Neural progenitor cell (in vitro differentiated cells): ENCODE data around the gene AK5. TPM values are rescaled to one million over a fixed set of nuclear protein-coding genes. Genes with fewer than 3 reads are reported as not detected.

Experiments
- DNase-seq: peaks from one replicate; pipeline ENCODE4 v3.0.0-alpha.2; 2016; ENCODE audit warnings: low spot score
- H2AFZ ChIP-seq: fragments of 200-600 bp; sonication (generic); replicated peaks from 2 replicates; pipeline ENCODE4 v1.6.1; 2016; ENCODE audit warnings: antibody characterized with exemption
- H3F3A ChIP-seq: fragments of 200-600 bp; sonication (generic); 2 replicates; pipeline ENCODE4 v1.6.1; 2016; ENCODE audit warnings: antibody characterized with exemption, low read depth
- H3K27ac ChIP-seq: fragments of 200-600 bp; sonication (generic); 2 replicates; pipeline ENCODE4 v1.5.1; 2016; ENCODE audit warnings: mild to moderate bottlenecking
- H3K27me3 ChIP-seq: fragments of 200-600 bp; sonication (generic); 2 replicates; pipeline ENCODE4 v1.6.1; 2016; ENCODE audit warnings: mild to moderate bottlenecking, moderate library complexity
- H3K36me3 ChIP-seq: fragments of 200-600 bp; sonication (generic); 2 replicates; pipeline ENCODE4 v1.5.1; 2016
- H3K4me1 ChIP-seq: fragments of 200-600 bp; sonication (generic); 2 replicates; pipeline ENCODE4 v1.6.1; 2016; ENCODE audit warnings: mixed run types
- H3K4me2 ChIP-seq: fragments of 200-600 bp; sonication (generic); 2 replicates; pipeline ENCODE4 v1.6.1; 2016
- H3K4me3 ChIP-seq: fragments of 200-600 bp; sonication (generic); 2 replicates; pipeline ENCODE4 v1.5.1; 2016
- H3K79me2 ChIP-seq: fragments of 200-600 bp; sonication (generic); 2 replicates; pipeline ENCODE4 v1.6.1; 2016; ENCODE audit warnings: low read depth
- H3K9ac ChIP-seq: fragments of 200-600 bp; sonication (generic); 2 replicates; pipeline ENCODE4 v1.6.1; 2016
- H3K9me3 ChIP-seq: fragments of 200-600 bp; sonication (generic); 2 replicates; pipeline ENCODE4 v1.5.1; 2016; ENCODE audit warnings: low read depth
- H4K20me1 ChIP-seq: fragments of 200-600 bp; sonication (generic); 2 replicates; pipeline ENCODE4 v1.6.1; 2016; ENCODE audit warnings: low read depth
- H3K27ac Mint-ChIP-seq: 3 replicates; pipeline ENCODE4 v1.8.0; 2021; ENCODE audit warnings: mixed read lengths
- H3K27me3 Mint-ChIP-seq: 2 replicates; pipeline ENCODE4 v1.8.0; 2022; ENCODE audit warnings: low read depth, mild to moderate bottlenecking, inconsistent platforms, moderate library complexity, mixed read lengths; ENCODE audit not compliant: insufficient read depth
- H3K36me3 Mint-ChIP-seq: 3 replicates; pipeline ENCODE4 v1.8.0; 2021; ENCODE audit warnings: mixed read lengths
- H3K4me1 Mint-ChIP-seq: 3 replicates; pipeline ENCODE4 v1.8.0; 2021; ENCODE audit warnings: mixed read lengths
- H3K4me3 Mint-ChIP-seq: 3 replicates; pipeline ENCODE4 v1.8.0; 2021; ENCODE audit warnings: mild to moderate bottlenecking, moderate library complexity, mixed read lengths
- H3K9me3 Mint-ChIP-seq: 3 replicates; pipeline ENCODE4 v1.8.0; 2020; ENCODE audit warnings: mixed read lengths
- CTCF ChIP-seq: fragments of 200-600 bp; sonication (generic); IDR thresholded peaks from 2 replicates; pipeline ENCODE4 v1.5.1; 2017; ENCODE audit warnings: antibody characterized with exemption, mild to moderate bottlenecking
- EZH2 ChIP-seq: fragments of 200-600 bp; sonication (generic); IDR thresholded peaks from 2 replicates; pipeline ENCODE4 v1.6.1; 2017; ENCODE audit warnings: antibody characterized with exemption, mild to moderate bottlenecking, moderate library complexity
- EZH2phosphoT487 ChIP-seq: fragments of 200-600 bp; sonication (generic); IDR thresholded peaks from 2 replicates; pipeline ENCODE4 v1.6.1; 2017; ENCODE audit warnings: antibody characterized with exemption
- total RNA-seq: library from RNA; depleted of rRNA; stranded (reverse); fragments of >200 nt; gene quantifications from 2 replicates; pipeline ENCODE4 v1.2.3, GENCODE V29; 2015; ENCODE audit warnings: low replicate concordance

AK5 gene
- total RNA-seq, 1 donor from 2014 or later: 1.8 TPM

- H3K27ac ChIP-seq: no peak overlapping the region
- H4K20me1 ChIP-seq: no peaks in the 10 kb centered on the region
- no peaks in the 10 kb centered on the region for H3K9me3 Mint-ChIP-seq
- H3K4me3 ChIP-seq: no peak overlapping the region
- no peaks in the 10 kb centered on the region for H3K4me1 ChIP-seq
- H3K4me1 Mint-ChIP-seq: no peaks in the 10 kb centered on the region
- H3K36me3 Mint-ChIP-seq: no peaks in the 10 kb centered on the region
- DNase-seq: no peak
- H3K27ac Mint-ChIP-seq: no peak overlapping the region
- no peaks in the 10 kb centered on the region for H3K36me3 ChIP-seq
- no peaks in the 10 kb centered on the region for H3F3A ChIP-seq
- H3K79me2 ChIP-seq: no peaks in the 10 kb centered on the region
- no peaks in the 10 kb centered on the region for H3K9me3 ChIP-seq
- H3K4me2 ChIP-seq: no peak overlapping the region
- H3K4me3 Mint-ChIP-seq: no peak overlapping the region
- H3K27me3 Mint-ChIP-seq: no peaks in the 10 kb centered on the region
- H3K27me3 ChIP-seq: no peaks in the 10 kb centered on the region
- TF ChIP-seq EZH2 (no peak), EZH2phosphoT487 (no peak)
- H3K9ac ChIP-seq: no peak overlapping the region
- H2AFZ ChIP-seq: no peak overlapping the region
Observed at GRCh38 chr1:77355010-77355409, 73.2 kb downstream of the AK5 start.

GRCh38 chr1:77356136-77356535, 74.3 kb downstream of the AK5 start:
- Histone ChIP-seq H3K9me3 (no peaks in the 10 kb centered on the region), H3K4me2 (no peak overlapping the region), H3K4me3 (no peak overlapping the region), H3K4me1 (no peaks in the 10 kb centered on the region), H3K36me3 (no peaks in the 10 kb centered on the region), H3F3A (no peaks in the 10 kb centered on the region), H3K9ac (no peak overlapping the region), H4K20me1 (no peaks in the 10 kb centered on the region), H3K79me2 (no peaks in the 10 kb centered on the region), H3K27me3 (no peaks in the 10 kb centered on the region), H3K27ac (no peak overlapping the region), H2AFZ (no peak overlapping the region)
- H3K9me3 Mint-ChIP-seq: no peaks in the 10 kb centered on the region
- DNase-seq: no peak
- H3K36me3 Mint-ChIP-seq: no peaks in the 10 kb centered on the region
- no peaks in the 10 kb centered on the region for H3K4me1 Mint-ChIP-seq
- no peak for TF ChIP-seq EZH2
- TF ChIP-seq EZH2phosphoT487: no peak
- TF ChIP-seq CTCF: no peak
- H3K4me3 Mint-ChIP-seq: no peak overlapping the region
- no peaks in the 10 kb centered on the region for H3K27me3 Mint-ChIP-seq
- H3K27ac Mint-ChIP-seq: no peak overlapping the region

GRCh38 chr1:77360256-77360655, 78.4 kb downstream of the AK5 start:
- Mint-ChIP-seq H3K4me3 (no peak overlapping the region), H3K4me1 (no peaks in the 10 kb centered on the region), H3K9me3 (no peaks in the 10 kb centered on the region), H3K27me3 (no peaks in the 10 kb centered on the region), H3K27ac (no peak overlapping the region), H3K36me3 (no peaks in the 10 kb centered on the region)
- Histone ChIP-seq H3K4me2 (no peak overlapping the region), H3K27ac (no peak overlapping the region), H3K4me3 (no peak overlapping the region), H3K27me3 (no peaks in the 10 kb centered on the region), H3K79me2 (no peaks in the 10 kb centered on the region), H3K9me3 (no peaks in the 10 kb centered on the region), H4K20me1 (no peaks in the 10 kb centered on the region), H3K9ac (no peak overlapping the region), H3K4me1 (no peaks in the 10 kb centered on the region), H3F3A (no peaks in the 10 kb centered on the region), H3K36me3 (no peaks in the 10 kb centered on the region), H2AFZ (no peak overlapping the region)
- TF ChIP-seq EZH2phosphoT487: no peak
- TF ChIP-seq CTCF: no peak
- no peak for TF ChIP-seq EZH2
- DNase-seq: no peak

- no peak overlapping the region for H3K4me2 ChIP-seq
- Mint-ChIP-seq H3K9me3 (no peaks in the 10 kb centered on the region), H3K4me3 (no peak overlapping the region), H3K36me3 (no peaks in the 10 kb centered on the region), H3K27me3 (no peaks in the 10 kb centered on the region), H3K27ac (no peak overlapping the region), H3K4me1 (no peaks in the 10 kb centered on the region)
- H3K79me2 ChIP-seq: no peaks in the 10 kb centered on the region
- no peaks in the 10 kb centered on the region for H3K27me3 ChIP-seq
- H3K36me3 ChIP-seq: no peaks in the 10 kb centered on the region
- no peaks in the 10 kb centered on the region for H4K20me1 ChIP-seq
- no peaks in the 10 kb centered on the region for H3K4me1 ChIP-seq
- no peak overlapping the region for H2AFZ ChIP-seq
- no peak overlapping the region for H3K27ac ChIP-seq
- TF ChIP-seq EZH2phosphoT487 (no peak), CTCF (no peak)
- H3K4me3 ChIP-seq: no peak overlapping the region
- H3F3A ChIP-seq: no peaks in the 10 kb centered on the region
- no peaks in the 10 kb centered on the region for H3K9me3 ChIP-seq
- no peak overlapping the region for H3K9ac ChIP-seq
- DNase-seq: no peak
Observed at GRCh38 chr1:77361621-77362020, 79.8 kb downstream of the AK5 start.
